ENCODE results near the gene C1QTNF12.

DNA sequence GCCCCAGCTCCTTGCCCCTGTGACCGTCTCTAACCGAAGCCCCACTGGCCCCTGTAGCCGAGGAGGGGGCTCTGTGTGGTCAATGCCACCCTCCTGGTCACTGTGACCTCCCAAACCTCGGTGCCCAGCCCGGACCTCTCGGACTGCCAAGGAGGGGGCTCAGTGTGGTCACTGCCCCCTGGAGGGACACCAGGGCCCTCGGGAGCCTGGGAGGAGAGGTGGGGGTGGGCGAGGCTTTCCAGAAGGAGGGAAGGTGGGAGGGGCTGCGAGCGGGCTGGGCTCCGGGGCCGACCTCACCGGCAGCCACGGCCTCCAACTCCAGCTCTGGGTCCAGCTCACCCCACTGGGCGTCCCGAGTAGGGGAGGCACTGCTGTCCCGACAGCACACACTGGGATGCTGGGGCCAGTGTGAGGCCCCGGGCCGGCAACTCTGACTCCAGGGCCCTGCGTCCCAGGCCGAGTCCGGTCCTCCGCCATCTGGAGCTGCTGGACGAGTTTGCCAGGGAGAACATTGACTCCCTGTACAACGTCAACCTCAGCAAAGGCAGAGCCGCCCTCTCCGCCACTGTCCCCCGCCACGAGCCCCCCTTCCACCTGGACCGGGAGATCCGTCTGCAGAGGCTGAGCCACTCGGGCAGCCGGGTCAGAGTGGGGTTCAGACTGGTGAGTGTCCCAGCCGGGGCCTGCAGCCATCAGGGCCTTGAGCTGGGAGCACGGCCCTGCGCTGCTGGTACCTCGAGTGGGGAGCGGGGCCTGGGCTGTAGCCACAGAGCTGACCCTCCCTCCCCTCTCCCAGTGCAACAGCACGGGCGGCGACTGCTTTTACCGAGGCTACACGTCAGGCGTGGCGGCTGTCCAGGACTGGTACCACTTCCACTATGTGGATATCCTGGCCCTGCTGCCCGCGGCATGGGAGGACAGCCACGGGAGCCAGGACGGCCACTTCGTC lies 40.1 kb upstream of the C1QTNF12 start:
- TF ChIP-seq ZNF114 (CRISPR knock-in tag; IDR thresholded peaks at IDR 0.05) = no peak
- no peak for TF ChIP-seq EZH2 (IDR thresholded peaks at IDR 0.05; ENCODE audit: low read depth, unreplicated experiment)
- TF ChIP-seq, protein P1, sequence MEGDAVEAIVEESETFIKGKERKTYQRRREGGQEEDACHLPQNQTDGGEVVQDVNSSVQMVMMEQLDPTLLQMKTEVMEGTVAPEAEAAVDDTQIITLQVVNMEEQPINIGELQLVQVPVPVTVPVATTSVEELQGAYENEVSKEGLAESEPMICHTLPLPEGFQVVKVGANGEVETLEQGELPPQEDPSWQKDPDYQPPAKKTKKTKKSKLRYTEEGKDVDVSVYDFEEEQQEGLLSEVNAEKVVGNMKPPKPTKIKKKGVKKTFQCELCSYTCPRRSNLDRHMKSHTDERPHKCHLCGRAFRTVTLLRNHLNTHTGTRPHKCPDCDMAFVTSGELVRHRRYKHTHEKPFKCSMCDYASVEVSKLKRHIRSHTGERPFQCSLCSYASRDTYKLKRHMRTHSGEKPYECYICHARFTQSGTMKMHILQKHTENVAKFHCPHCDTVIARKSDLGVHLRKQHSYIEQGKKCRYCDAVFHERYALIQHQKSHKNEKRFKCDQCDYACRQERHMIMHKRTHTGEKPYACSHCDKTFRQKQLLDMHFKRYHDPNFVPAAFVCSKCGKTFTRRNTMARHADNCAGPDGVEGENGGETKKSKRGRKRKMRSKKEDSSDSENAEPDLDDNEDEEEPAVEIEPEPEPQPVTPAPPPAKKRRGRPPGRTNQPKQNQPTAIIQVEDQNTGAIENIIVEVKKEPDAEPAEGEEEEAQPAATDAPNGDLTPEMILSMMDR (conservative IDR thresholded peaks at IDR 0.05; ENCODE audit: low read depth in 2 of 2) = no peak
- no peak for TF ChIP-seq POLR2AphosphoS5 (IDR thresholded peaks at IDR 0.05; ENCODE audit: low read depth)
- TF ChIP-seq, protein P2, sequence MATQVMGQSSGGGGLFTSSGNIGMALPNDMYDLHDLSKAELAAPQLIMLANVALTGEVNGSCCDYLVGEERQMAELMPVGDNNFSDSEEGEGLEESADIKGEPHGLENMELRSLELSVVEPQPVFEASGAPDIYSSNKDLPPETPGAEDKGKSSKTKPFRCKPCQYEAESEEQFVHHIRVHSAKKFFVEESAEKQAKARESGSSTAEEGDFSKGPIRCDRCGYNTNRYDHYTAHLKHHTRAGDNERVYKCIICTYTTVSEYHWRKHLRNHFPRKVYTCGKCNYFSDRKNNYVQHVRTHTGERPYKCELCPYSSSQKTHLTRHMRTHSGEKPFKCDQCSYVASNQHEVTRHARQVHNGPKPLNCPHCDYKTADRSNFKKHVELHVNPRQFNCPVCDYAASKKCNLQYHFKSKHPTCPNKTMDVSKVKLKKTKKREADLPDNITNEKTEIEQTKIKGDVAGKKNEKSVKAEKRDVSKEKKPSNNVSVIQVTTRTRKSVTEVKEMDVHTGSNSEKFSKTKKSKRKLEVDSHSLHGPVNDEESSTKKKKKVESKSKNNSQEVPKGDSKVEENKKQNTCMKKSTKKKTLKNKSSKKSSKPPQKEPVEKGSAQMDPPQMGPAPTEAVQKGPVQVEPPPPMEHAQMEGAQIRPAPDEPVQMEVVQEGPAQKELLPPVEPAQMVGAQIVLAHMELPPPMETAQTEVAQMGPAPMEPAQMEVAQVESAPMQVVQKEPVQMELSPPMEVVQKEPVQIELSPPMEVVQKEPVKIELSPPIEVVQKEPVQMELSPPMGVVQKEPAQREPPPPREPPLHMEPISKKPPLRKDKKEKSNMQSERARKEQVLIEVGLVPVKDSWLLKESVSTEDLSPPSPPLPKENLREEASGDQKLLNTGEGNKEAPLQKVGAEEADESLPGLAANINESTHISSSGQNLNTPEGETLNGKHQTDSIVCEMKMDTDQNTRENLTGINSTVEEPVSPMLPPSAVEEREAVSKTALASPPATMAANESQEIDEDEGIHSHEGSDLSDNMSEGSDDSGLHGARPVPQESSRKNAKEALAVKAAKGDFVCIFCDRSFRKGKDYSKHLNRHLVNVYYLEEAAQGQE (IDR thresholded peaks at IDR 0.05; ENCODE audit: unreplicated experiment) = no peak
- no peak for TF ChIP-seq CREB1 (CRISPR knock-in tag; IDR thresholded peaks at IDR 0.05; ENCODE audit: low read depth)
- no peak for TF ChIP-seq EZH2phosphoT487 (IDR thresholded peaks at IDR 0.05; ENCODE audit: unreplicated experiment)
